A549 (cell line): ENCODE measurements around the gene CSF2. TPM values are rescaled to one million over a fixed set of nuclear protein-coding genes. Genes with fewer than 3 reads are reported as not detected.

Experiments used
- ATAC-seq, 2 experiments: fragments of 200-7000 bp in 1 of 2; fragments of >200 bp in 1 of 2; cut with Nextera tagmentation in 1 of 2; cut with Tn5 transposase in 1 of 2; 3 replicates each; pipeline versions ENCODE4 v1.8.0 to v1.9.1; 2018 to 2020; ENCODE audit warnings: mild to moderate bottlenecking in 1 of 2, moderate library complexity in 1 of 2
- CTCF ChIA-PET: fragments of 300-600 bp; sonication (Branson Sonifier 250); formaldehyde crosslinking; extraction: SDS; loops from one replicate; lab custom pipeline; 2021; ENCODE audit warnings: antibody characterized with exemption, inconsistent platforms; lab: Yijun Ruan, JAX
- POLR2A ChIA-PET: fragments of 350-600 bp; formaldehyde crosslinking; extraction: SDS; loops from one replicate; lab custom pipeline; 2021; ENCODE audit warnings: antibody characterized with exemption, inconsistent platforms; lab: Yijun Ruan, JAX
- DNase-seq, 2 experiments: peaks; one replicate each; pipeline versions ENCODE4 v3.0.0 to v3.0.0-alpha.2; 2011 to 2016; ENCODE audit warnings: low read depth in 1 of 2, low spot score in 1 of 2
- FAIRE-seq: peaks from 2 replicates; lab custom pipeline; 2011; peaks lifted over from hg19 to GRCh38; lab: Jason Lieb, UNC
- H3K27ac ChIP-seq, 2 experiments: fragments of >200 bp; sonication (Bioruptor Twin); formaldehyde crosslinking; 3 replicates each; pipeline ENCODE4 v1.5.1; 2016 to 2017
- H3K4me1 ChIP-seq: fragments of >200 bp; sonication (Bioruptor Twin); formaldehyde crosslinking; 3 replicates; pipeline ENCODE4 v1.6.1; 2016
- H3K4me2 ChIP-seq: fragments of >200 bp; sonication (Bioruptor Twin); formaldehyde crosslinking; 3 replicates; pipeline ENCODE4 v1.6.1; 2016
- H3K4me3 ChIP-seq: fragments of >200 bp; sonication (Bioruptor Twin); formaldehyde crosslinking; 3 replicates; pipeline ENCODE4 v1.5.1; 2016
- H3K9me3 ChIP-seq: fragments of >200 bp; sonication (Bioruptor Twin); formaldehyde crosslinking; 3 replicates; pipeline ENCODE4 v1.6.1; 2016
- ATOH8 ChIP-seq: fragments of 250-450 bp; sonication (Bioruptor Pico); IDR thresholded peaks from 2 replicates; pipeline ENCODE4 v1.5.0; 2020; ENCODE audit warnings: low read depth, mild to moderate bottlenecking, moderate library complexity
- CBX8 ChIP-seq: fragments of 200-600 bp; sonication (generic); IDR thresholded peaks from 2 replicates; pipeline ENCODE4 v1.6.1; 2016
- CEBPB ChIP-seq, 2 experiments: fragments of >200 bp in 1 of 2; sonication (Bioruptor Twin) in 1 of 2; formaldehyde crosslinking in 1 of 2; IDR thresholded peaks; 2 replicates each; pipeline ENCODE4 v1.6.1; 2012 to 2016
- EHF ChIP-seq: fragments of 250-450 bp; sonication (Bioruptor Pico); IDR thresholded peaks from 2 replicates; pipeline ENCODE4 v1.5.0; 2020; ENCODE audit warnings: mild to moderate bottlenecking
- FOSL2 ChIP-seq, 2 experiments: fragments of 450-650 bp in 1 of 2; fragments of >200 bp in 1 of 2; sonication (Bioruptor Twin) in 1 of 2; formaldehyde crosslinking; IDR thresholded peaks; 2 replicates each; pipeline versions ENCODE4 v1.5.0 to v1.6.1; 2016 to 2020; ENCODE audit warnings: mild to moderate bottlenecking in 1 of 2, moderate library complexity in 1 of 2
- HDAC2 ChIP-seq: fragments of 200-600 bp; sonication (generic); IDR thresholded peaks from 2 replicates; pipeline ENCODE4 v1.6.1; 2016
- HMGXB4 ChIP-seq: fragments of 250-450 bp; sonication (Bioruptor Pico); IDR thresholded peaks from 2 replicates; pipeline ENCODE4 v1.5.0; 2021; ENCODE audit warnings: mild to moderate bottlenecking, moderate library complexity, borderline replicate concordance
- HOXB5 ChIP-seq: fragments of 250-450 bp; sonication (Bioruptor Pico); IDR thresholded peaks from 2 replicates; pipeline ENCODE4 v1.5.0; 2020; ENCODE audit warnings: mild to moderate bottlenecking, moderate library complexity
- MYC ChIP-seq: IDR thresholded peaks from 2 replicates; pipeline ENCODE4 v1.6.1; 2012; ENCODE audit warnings: mild to moderate bottlenecking, inconsistent platforms, low read length, improper control_type of control experiment, borderline replicate concordance
- PHF8 ChIP-seq: fragments of 200-600 bp; sonication (generic); IDR thresholded peaks from 2 replicates; pipeline ENCODE4 v1.6.1; 2016; ENCODE audit warnings: low read depth, mild to moderate bottlenecking, antibody characterized with exemption, moderate library complexity, borderline replicate concordance
- TFCP2L1 ChIP-seq: fragments of 250-450 bp; sonication (Bioruptor Pico); IDR thresholded peaks from 2 replicates; pipeline ENCODE4 v1.5.0; 2021; ENCODE audit warnings: mild to moderate bottlenecking
- TP53 ChIP-seq: fragments of 250-450 bp; sonication (Bioruptor Pico); IDR thresholded peaks from 2 replicates; pipeline ENCODE4 v1.5.0; 2021; ENCODE audit warnings: mild to moderate bottlenecking, moderate library complexity
- USF2 ChIP-seq: fragments of 450-650 bp; IDR thresholded peaks from 2 replicates; pipeline ENCODE4 v1.6.1; 2014; ENCODE audit warnings: antibody characterized with exemption
- ZNF302 ChIP-seq: fragments of 250-450 bp; sonication (Bioruptor Pico); IDR thresholded peaks from 2 replicates; pipeline ENCODE4 v1.9.0; 2021; ENCODE audit warnings: inconsistent platforms, mild to moderate bottlenecking, moderate library complexity
- WGBS: methylation state at CpG from one replicate; pipeline ENCODE4 v1.1.6; 2017; ENCODE audit errors: missing lambda C conversion rate; 5-methylcytosine and 5-hydroxymethylcytosine counted together
- polyA plus RNA-seq, 4 experiments: library from polyadenylated mRNA; depleted of rRNA in 3 of 4; stranded (reverse); fragments of >200 nt; fragmentation: RNase III in 1 of 4; extraction: RNeasy Plus Mini Kit Qiagen cat#74134 plus additional on column Dnase treatment in 1 of 4; gene quantifications; 2 replicates in 3 of 4; 3 replicates in 1 of 4; pipeline ENCODE4 v1.2.3, GENCODE V29; 2011 to 2017
- TF ChIP-seq, protein P1 (sequence below): fragments of >200 bp; sonication (Bioruptor Twin); formaldehyde crosslinking; IDR thresholded peaks from 3 replicates; pipeline ENCODE4 v1.6.1; 2016

CSF2 gene
- polyA plus RNA-seq, 2 of the 4 experiments (the other 2 are of a cell fraction), result not detected

GRCh38 chr5:132074772-132075718 is 1.5 kb downstream of the CSF2 start:
- CTCF ChIA-PET, result interaction anchor here (0.6 to 8.1 kb wide), 3 partner anchors 12 to 427 kb away, joined by 3 to 86 read pairs (median 3); partner anchors contain the start of gene IL3
- H3K27ac ChIP-seq, result no peak overlapping the region

DNA sequence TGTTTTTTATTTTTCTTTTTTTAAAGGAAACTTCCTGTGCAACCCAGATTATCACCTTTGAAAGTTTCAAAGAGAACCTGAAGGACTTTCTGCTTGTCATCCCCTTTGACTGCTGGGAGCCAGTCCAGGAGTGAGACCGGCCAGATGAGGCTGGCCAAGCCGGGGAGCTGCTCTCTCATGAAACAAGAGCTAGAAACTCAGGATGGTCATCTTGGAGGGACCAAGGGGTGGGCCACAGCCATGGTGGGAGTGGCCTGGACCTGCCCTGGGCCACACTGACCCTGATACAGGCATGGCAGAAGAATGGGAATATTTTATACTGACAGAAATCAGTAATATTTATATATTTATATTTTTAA is 2.1 kb downstream of the CSF2 start:
- H3K4me2 ChIP-seq, result no peak overlapping the region
- no peak overlapping the region for H3K27ac ChIP-seq
- H3K9me3 ChIP-seq, result no peaks in the 10 kb centered on the region
- ChIA-PET POLR2A (no interaction called here), CTCF (interaction anchor here (0.9 to 8.1 kb wide), 2 partner anchors 13 to 19 kb away, joined by 3 to 86 read pairs; partner anchors contain the start of gene IL3)
- H3K4me3 ChIP-seq, result no peak overlapping the region
- peaks cover 11% of the 10 kb centered on the region; the same call in 2 of the 3 replicates for H3K4me1 ChIP-seq
- DNase-seq (no peak), FAIRE-seq (no peak), ATAC-seq (no peak)
- TF ChIP-seq TP53 (CRISPR knock-in tag) (no peak), FOSL2 (IDR thresholded peaks at IDR 0.05) (no peak), FOSL2 (CRISPR knock-in tag; IDR thresholded peaks at IDR 0.05) (no peak), HOXB5 (CRISPR knock-in tag) (no peak), HDAC2 (no peak), MYC (no peak), ZNF302 (CRISPR knock-in tag) (no peak)
- WGBS, result 93% methylated on average over 2 of the region's 2 CpGs

More at GRCh38 chr5:132074772-132075718, 1.5 kb downstream of the CSF2 start:
- peaks cover 11% of the 10 kb centered on the region; the same call in 2 of the 3 replicates for H3K4me1 ChIP-seq
- TF ChIP-seq CBX8, result no peak
- peak; percentile 63 for TF ChIP-seq USF2
- TF ChIP-seq, all 56 proteins: peak for 1
- ATAC-seq (no peak), FAIRE-seq (no peak), DNase-seq (peak in 1 of 2 experiments; percentile 14)
- WGBS, result 79% methylated on average over 8 of the region's 16 CpGs
- POLR2A ChIA-PET, result no interaction called here
- Histone ChIP-seq H3K4me2 (no peak overlapping the region), H3K4me3 (no peak overlapping the region), H3K9me3 (no peaks in the 10 kb centered on the region)

DNA sequence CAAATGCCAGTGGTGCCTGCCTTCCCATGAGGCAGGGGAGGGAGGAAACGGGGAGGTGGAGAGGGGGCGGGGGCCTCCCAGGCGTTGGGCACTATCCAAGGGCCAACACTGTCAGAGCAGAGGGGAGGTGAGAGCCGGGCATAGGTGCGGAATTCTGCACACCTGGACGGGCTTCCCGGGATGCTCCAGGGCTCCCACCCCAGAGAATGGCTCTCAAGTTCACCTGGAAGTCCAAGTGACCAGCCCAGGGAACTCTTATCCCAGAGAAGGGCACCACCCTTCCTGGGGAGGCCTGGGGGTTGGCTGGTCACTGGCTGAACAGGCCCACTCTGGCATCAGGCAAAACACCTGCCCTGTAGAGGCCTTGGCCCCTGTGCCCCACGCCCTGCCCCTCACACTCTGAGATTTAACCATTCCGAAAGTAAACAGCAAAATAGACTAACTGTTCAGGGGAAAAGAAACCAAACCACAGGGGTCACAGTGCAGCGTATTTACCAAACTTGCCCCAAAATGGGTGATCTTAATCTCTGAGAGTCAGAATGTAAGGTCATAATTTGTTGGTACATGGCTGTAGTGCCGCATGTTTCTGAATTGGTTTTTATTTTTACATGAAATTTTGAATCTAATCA is 2.7 kb downstream of the CSF2 start:
- 90% methylated on average over 11 of the region's 11 CpGs for WGBS
- Histone ChIP-seq H3K4me1 (peaks cover 11% of the 10 kb centered on the region; the same call in 2 of the 3 replicates), H3K27ac (no peak overlapping the region), H3K4me2 (no peak overlapping the region), H3K9me3 (no peaks in the 10 kb centered on the region), H3K4me3 (no peak overlapping the region)
- FAIRE-seq, result no peak
- ATAC-seq, result no peak
- ChIA-PET CTCF (interaction anchor here (0.7 to 8.1 kb wide), 2 partner anchors 13 to 38 kb away, joined by 4 to 86 read pairs; partner anchors contain the start of gene IL3), POLR2A (no interaction called here)
- TF ChIP-seq, protein P1, sequence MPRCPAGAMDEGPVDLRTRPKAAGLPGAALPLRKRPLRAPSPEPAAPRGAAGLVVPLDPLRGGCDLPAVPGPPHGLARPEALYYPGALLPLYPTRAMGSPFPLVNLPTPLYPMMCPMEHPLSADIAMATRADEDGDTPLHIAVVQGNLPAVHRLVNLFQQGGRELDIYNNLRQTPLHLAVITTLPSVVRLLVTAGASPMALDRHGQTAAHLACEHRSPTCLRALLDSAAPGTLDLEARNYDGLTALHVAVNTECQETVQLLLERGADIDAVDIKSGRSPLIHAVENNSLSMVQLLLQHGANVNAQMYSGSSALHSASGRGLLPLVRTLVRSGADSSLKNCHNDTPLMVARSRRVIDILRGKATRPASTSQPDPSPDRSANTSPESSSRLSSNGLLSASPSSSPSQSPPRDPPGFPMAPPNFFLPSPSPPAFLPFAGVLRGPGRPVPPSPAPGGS, result no peak
- TF ChIP-seq CEBPB (IDR thresholded peaks at IDR 0.05) (no peak), EHF (no peak), ATOH8 (CRISPR knock-in tag) (no peak), TFCP2L1 (CRISPR knock-in tag) (no peak), PHF8 (no peak), HOXB5 (CRISPR knock-in tag) (no peak), ZNF302 (CRISPR knock-in tag) (no peak), HMGXB4 (CRISPR knock-in tag) (no peak)
- no peak for DNase-seq
